ENCODE measurements around the gene MAJIN.
A peak's percentile ranks its signal among the peaks of the same experiment; 100 is the strongest.

Gene MAJIN

GRCh38 chr11:64910451-64911093, 61.3 kb downstream of the MAJIN start:
- DNase-seq: no peak

GRCh38 chr11:64909653-64910343, 62.1 kb downstream of the MAJIN start:
- DNase-seq: no peak

GRCh38 chr11:64908766-64909165, 63.1 kb downstream of the MAJIN start:
- no peak for DNase-seq

- no peak for DNase-seq
Measured at GRCh38 chr11:64906314-64906635, 65.6 kb downstream of the MAJIN start.

GRCh38 chr11:64905516-64906313, 66.2 kb downstream of the MAJIN start:
- no peak for DNase-seq

GRCh38 chr11:64903291-64903833, 68.5 kb downstream of the MAJIN start:
- no peak for DNase-seq

GRCh38 chr11:64902102-64902900, 69.6 kb downstream of the MAJIN start:
- DNase-seq: no peak

GRCh38 chr11:64900774-64901173, 71.1 kb downstream of the MAJIN start:
- no peak for DNase-seq

- no peak for DNase-seq
Measured at GRCh38 chr11:64900263-64900678, 71.6 kb downstream of the MAJIN start.

- DNase-seq: no peak
Measured at GRCh38 chr11:64898541-64898940, 73.4 kb downstream of the MAJIN start.

- DNase-seq: no peak
Measured at GRCh38 chr11:64898076-64898445, 73.8 kb downstream of the MAJIN start.

- DNase-seq: no peak
Measured at GRCh38 chr11:64897381-64898075, 74.4 kb downstream of the MAJIN start.

- DNase-seq: no peak
Measured at GRCh38 chr11:64896448-64897022, 75.4 kb downstream of the MAJIN start.

- no peak for DNase-seq
Measured at GRCh38 chr11:64894812-64895452, 77.0 kb downstream of the MAJIN start.

GRCh38 chr11:64894070-64894811, 77.7 kb downstream of the MAJIN start:
- DNase-seq: peak; percentile 74 to 85

- DNase-seq: no peak
Measured at GRCh38 chr11:64893194-64894069, 78.5 kb downstream of the MAJIN start.

GRCh38 chr11:64892838-64893193, 79.1 kb downstream of the MAJIN start:
- DNase-seq: no peak

- DNase-seq: no peak
Measured at GRCh38 chr11:64892411-64892831, 79.5 kb downstream of the MAJIN start.

GRCh38 chr11:64891880-64892279, 80.0 kb downstream of the MAJIN start:
- no peak for DNase-seq
